ENCODE results near the gene KRTAP4-7. TPM values are rescaled to one million over a fixed set of nuclear protein-coding genes. Genes with fewer than 3 reads are reported as not detected.
A peak's percentile ranks its signal among the peaks of the same experiment; 100 is the strongest.
"Not testable (repeated sequence)": the region's sequence is repeated elsewhere in the genome, so short reads cannot be mapped to it uniquely, and the experiment has no call there.

KRTAP4-7 gene
- total and polyA plus RNA-seq, 7 experiments from 2014 or later = not detected

DNA sequence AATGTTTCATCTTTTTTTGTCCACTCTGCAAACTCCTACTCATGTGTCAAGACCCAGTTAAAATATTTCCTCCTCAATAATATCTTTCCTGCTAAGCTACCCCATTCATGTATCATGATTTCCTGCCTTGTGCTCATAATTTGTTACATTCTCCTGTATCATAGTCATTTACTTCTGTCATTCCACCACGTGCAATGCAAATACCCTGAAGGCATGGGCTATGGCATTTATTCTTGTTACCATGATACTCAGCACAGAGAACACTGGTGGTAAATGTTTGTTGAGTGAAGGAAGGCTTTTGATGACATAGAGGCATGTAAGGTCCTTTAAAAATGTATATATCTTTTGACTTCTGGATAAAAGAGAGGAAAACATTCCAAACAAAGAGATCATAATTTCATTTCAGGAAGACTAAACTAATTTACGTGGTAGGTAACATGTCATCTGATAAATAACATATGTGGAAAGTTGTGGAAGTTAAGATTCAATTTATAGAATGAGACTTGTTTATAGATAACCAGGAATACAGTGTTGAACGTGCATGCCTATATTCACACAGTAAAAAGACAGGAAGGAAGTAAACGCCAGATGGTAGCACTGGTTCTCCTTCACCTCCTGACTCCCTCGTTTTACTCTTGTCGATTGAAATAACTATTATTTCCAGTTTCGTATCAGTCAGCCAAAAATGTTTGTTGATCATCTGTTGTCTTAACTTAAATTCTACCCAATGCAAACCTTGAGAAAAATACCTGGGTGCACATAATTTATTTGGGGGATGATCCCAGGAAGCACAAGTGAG is 15.9 kb downstream of the KRTAP4-7 start:
- peaks cover 0 to 31% (median 15%) of the 10 kb centered on the region in 7 donors for H3K4me1 Mint-ChIP-seq
- H3K27ac ChIP-seq (ENCODE audit: low read depth, low read length); POLR2A ChIA-PET; H3K9me3 ChIP-seq (ENCODE audit: control insufficient read depth in 2 of 3, low read length in 3 of 3); H3K4me1 ChIP-seq (ENCODE audit: control insufficient read depth in 2 of 2, insufficient read depth in 2 of 2, low read length in 2 of 2); H3K36me3 Mint-ChIP-seq; H3K4me3 ChIP-seq (ENCODE audit: low read length); H3K9me3 Mint-ChIP-seq; H3K36me3 ChIP-seq (ENCODE audit: control insufficient read depth in 2 of 3, insufficient read depth in 3 of 3, low read length in 3 of 3); CTCF ChIA-PET; H3K27me3 ChIP-seq (ENCODE audit: control insufficient read depth in 2 of 2, insufficient read depth in 2 of 2, low read length in 2 of 2): not testable (repeated sequence)
- DNase-seq (peak in 1 of 9 donors; percentile 7), ATAC-seq (peak; percentile 44)
- H3K27ac Mint-ChIP-seq = peak overlapping the region in 2 of 9 donors; percentile 23 to 70
- peaks cover 9 to 15% (median 11%) of the 10 kb centered on the region in 5 donors for H3K27me3 Mint-ChIP-seq
- peak overlapping the region in 5 of 10 donors; percentile 2 to 56 (median 39) for H3K4me3 Mint-ChIP-seq
- intact Hi-C loops (cut with micrococcal nuclease) = loop anchor here in 1 of 2 donors (1.0 kb wide), 2 partner anchors 222 to 449 kb away; no protein-coding TSS in a partner anchor

DNA sequence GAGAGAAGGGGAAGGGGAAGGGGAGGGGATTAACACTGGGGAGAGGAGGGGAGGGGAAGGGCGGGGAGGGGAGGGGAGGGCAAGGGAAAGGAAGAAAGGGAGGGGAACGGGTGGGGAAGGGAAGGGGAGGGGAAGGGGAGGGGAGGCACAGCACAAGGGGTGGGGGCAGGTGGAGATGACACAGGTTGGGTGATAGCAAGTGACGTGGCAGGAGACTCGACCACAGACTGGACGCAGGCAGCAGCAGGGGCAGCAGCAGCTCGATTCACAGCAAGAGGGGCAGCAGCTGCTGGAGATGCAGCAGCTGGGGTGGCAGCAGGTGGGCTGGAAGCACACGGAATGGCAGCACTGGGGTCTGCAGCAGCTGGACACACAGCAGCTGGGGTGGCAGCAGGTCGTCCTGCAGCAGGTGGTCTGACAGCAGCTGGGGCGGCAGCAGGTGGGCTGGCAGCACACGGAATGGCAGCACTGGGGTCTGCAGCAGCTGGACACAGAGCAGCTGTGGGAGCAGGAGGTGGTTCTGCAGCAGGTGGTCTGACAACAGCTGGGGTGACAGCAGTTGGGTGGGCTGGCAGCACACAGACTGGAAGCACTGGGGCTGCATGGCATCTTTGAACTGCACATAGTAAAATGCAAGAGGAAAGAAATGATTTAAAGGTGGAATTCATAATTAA is 17.8 kb downstream of the KRTAP4-7 start, which contains the start of gene KRTAP4-16:
Gene KRTAP4-16 (minus strand): TSS at position 624 of the 674 bp plus-strand sequence. CDS start 0 bp downstream, at position 624.
- Mint-ChIP-seq H3K4me3 (no peak within 1 kb of the TSS), H3K36me3 (peaks cover 0 to 5% (median 0%) of the 10 kb centered on the region in 5 donors), H3K4me1 (peaks cover 0 to 31% (median 15%) of the 10 kb centered on the region in 7 donors), H3K27me3 (peaks cover 5 to 17% (median 12%) of the 10 kb centered on the region in 5 donors), H3K27ac (peak within 1 kb of the TSS in 2 of 9 donors; percentile 7 to 81), H3K9me3 (peaks cover 0 to 3% (median 0%) of the 10 kb centered on the region in 11 donors)
- no peaks in the 10 kb centered on the region for H3K27me3 ChIP-seq (ENCODE audit: control insufficient read depth in 2 of 2, insufficient read depth in 2 of 2, low read length in 2 of 2)
- CTCF ChIA-PET = no interaction called here
- no peaks in the 10 kb centered on the region for H3K9me3 ChIP-seq (ENCODE audit: control insufficient read depth in 2 of 3, low read length in 3 of 3)
- POLR2A ChIA-PET = interaction anchor here (0.6 kb wide), 1 partner anchor 1232 kb away, joined by 3 read pairs; no protein-coding TSS in a partner anchor
- ATAC-seq (no peak), DNase-seq (no peak)
- H3K4me1 ChIP-seq (ENCODE audit: control insufficient read depth in 2 of 2, insufficient read depth in 2 of 2, low read length in 2 of 2) = no peaks in the 10 kb centered on the region
- H3K36me3 ChIP-seq (ENCODE audit: control insufficient read depth in 2 of 3, insufficient read depth in 3 of 3, low read length in 3 of 3) = no peaks in the 10 kb centered on the region
- no peak within 1 kb of the TSS for H3K27ac ChIP-seq (ENCODE audit: low read depth, low read length)
- intact Hi-C loops (cut with micrococcal nuclease) = no loop called here
- H3K4me3 ChIP-seq (ENCODE audit: low read length) = no peak within 1 kb of the TSS

DNA sequence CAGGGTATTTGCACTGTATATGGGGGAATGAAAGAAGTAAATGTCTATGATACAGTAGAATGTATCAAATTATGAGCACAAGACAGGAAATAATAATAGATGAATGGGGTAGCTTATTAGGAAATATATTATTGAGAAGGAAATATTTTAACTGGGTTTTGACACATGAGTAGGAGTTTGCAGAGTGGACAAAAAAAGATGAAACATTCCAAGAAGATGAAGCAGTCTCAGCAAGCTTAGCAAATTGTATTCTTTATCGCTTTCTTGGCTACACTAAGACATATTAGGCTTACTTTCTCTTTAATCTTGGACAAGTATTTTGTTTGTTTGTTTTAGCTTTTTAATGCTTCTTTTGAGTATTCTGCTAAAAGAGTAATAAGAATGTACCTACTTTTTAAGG is 19.9 kb downstream of the KRTAP4-7 start:
- peaks cover 0 to 46% (median 23%) of the 10 kb centered on the region in 7 donors for H3K4me1 Mint-ChIP-seq
- H3K27me3 Mint-ChIP-seq = peaks cover 0 to 12% (median 6%) of the 10 kb centered on the region in 5 donors
- ATAC-seq (no peak), DNase-seq (no peak)
- H3K27ac Mint-ChIP-seq = no peak overlapping the region
- no peak overlapping the region for H3K27ac ChIP-seq (ENCODE audit: low read depth, low read length)
- peaks cover 0 to 4% (median 0%) of the 10 kb centered on the region in 11 donors for H3K9me3 Mint-ChIP-seq
- POLR2A ChIA-PET = no interaction called here
- intact Hi-C loops (cut with micrococcal nuclease) = no loop called here
- H3K4me3 Mint-ChIP-seq = no peak overlapping the region
- no peaks in the 10 kb centered on the region for H3K36me3 ChIP-seq (ENCODE audit: control insufficient read depth in 2 of 3, insufficient read depth in 3 of 3, low read length in 3 of 3)
- H3K27me3 ChIP-seq (ENCODE audit: control insufficient read depth in 2 of 2, insufficient read depth in 2 of 2, low read length in 2 of 2) = no peaks in the 10 kb centered on the region
- H3K4me1 ChIP-seq (ENCODE audit: control insufficient read depth in 2 of 2, insufficient read depth in 2 of 2, low read length in 2 of 2) = peaks cover 0 to 7% of the 10 kb centered on the region in 2 donors
- no peak overlapping the region for H3K4me3 ChIP-seq (ENCODE audit: low read length)
- H3K9me3 ChIP-seq (ENCODE audit: control insufficient read depth in 2 of 3, low read length in 3 of 3) = no peaks in the 10 kb centered on the region
- peaks cover 0 to 4% (median 0%) of the 10 kb centered on the region in 5 donors for H3K36me3 Mint-ChIP-seq
- CTCF ChIA-PET = no interaction called here

GRCh38 chr17:41104386-41105038 is 20.6 kb downstream of the KRTAP4-7 start:
- POLR2A ChIA-PET, H3K36me3 Mint-ChIP-seq: not testable (repeated sequence)

GRCh38 chr17:41105347-41105746 is 21.4 kb downstream of the KRTAP4-7 start, which contains the start of gene KRTAP4-9:
Gene KRTAP4-9 (plus strand): TSS chr17:41105389. CDS start chr17:41105389, 0 bp downstream.
- H3K9me3 ChIP-seq (ENCODE audit: control insufficient read depth in 2 of 3, low read length in 3 of 3); H3K9me3 Mint-ChIP-seq; intact Hi-C loops (cut with micrococcal nuclease); H3K27me3 ChIP-seq (ENCODE audit: control insufficient read depth in 2 of 2, insufficient read depth in 2 of 2, low read length in 2 of 2); H3K4me3 ChIP-seq (ENCODE audit: low read length); H3K4me1 ChIP-seq (ENCODE audit: control insufficient read depth in 2 of 2, insufficient read depth in 2 of 2, low read length in 2 of 2); CTCF ChIA-PET; DNase-seq; H3K4me3 Mint-ChIP-seq; H3K27ac ChIP-seq (ENCODE audit: low read depth, low read length); H3K36me3 ChIP-seq (ENCODE audit: control insufficient read depth in 2 of 3, insufficient read depth in 3 of 3, low read length in 3 of 3); POLR2A ChIA-PET; ATAC-seq; H3K36me3 Mint-ChIP-seq: not testable (repeated sequence)
- Mint-ChIP-seq H3K27ac (peak within 1 kb of the TSS in 1 of 9 donors; percentile 49), H3K4me1 (peaks cover 0 to 43% (median 16%) of the 10 kb centered on the region in 7 donors), H3K27me3 (peaks cover 0 to 12% (median 6%) of the 10 kb centered on the region in 5 donors)

More at GRCh38 chr17:41104386-41105038, 20.6 kb downstream of the KRTAP4-7 start:
- H3K4me3 Mint-ChIP-seq; ATAC-seq; H3K4me1 ChIP-seq (ENCODE audit: control insufficient read depth in 2 of 2, insufficient read depth in 2 of 2, low read length in 2 of 2); H3K27ac ChIP-seq (ENCODE audit: low read depth, low read length); H3K27ac Mint-ChIP-seq; CTCF ChIA-PET; H3K27me3 ChIP-seq (ENCODE audit: control insufficient read depth in 2 of 2, insufficient read depth in 2 of 2, low read length in 2 of 2); H3K36me3 ChIP-seq (ENCODE audit: control insufficient read depth in 2 of 3, insufficient read depth in 3 of 3, low read length in 3 of 3); DNase-seq; H3K9me3 ChIP-seq (ENCODE audit: control insufficient read depth in 2 of 3, low read length in 3 of 3); H3K9me3 Mint-ChIP-seq; H3K4me3 ChIP-seq (ENCODE audit: low read length); intact Hi-C loops (cut with micrococcal nuclease): not testable (repeated sequence)
- Mint-ChIP-seq H3K4me1 (peaks cover 0 to 47% (median 24%) of the 10 kb centered on the region in 7 donors), H3K27me3 (peaks cover 0 to 13% (median 6%) of the 10 kb centered on the region in 5 donors)

GRCh38 chr17:41107941-41108450 is 24.0 kb downstream of the KRTAP4-7 start:
- Mint-ChIP-seq H3K27me3 (peaks cover 0 to 12% (median 6%) of the 10 kb centered on the region in 5 donors), H3K27ac (peak overlapping the region in 1 of 9 donors; percentile 26), H3K4me3 (peak overlapping the region in 1 of 10 donors; percentile 16), H3K36me3 (peaks cover 0 to 9% (median 5%) of the 10 kb centered on the region in 5 donors), H3K9me3 (peaks cover 0 to 16% (median 3%) of the 10 kb centered on the region in 11 donors), H3K4me1 (peaks cover 0 to 25% (median 12%) of the 10 kb centered on the region in 7 donors)
- Histone ChIP-seq H3K9me3 (ENCODE audit: control insufficient read depth in 2 of 3, low read length in 3 of 3) (no peaks in the 10 kb centered on the region), H3K4me1 (ENCODE audit: control insufficient read depth in 2 of 2, insufficient read depth in 2 of 2, low read length in 2 of 2) (peaks cover 0 to 7% of the 10 kb centered on the region in 2 donors), H3K27me3 (ENCODE audit: control insufficient read depth in 2 of 2, insufficient read depth in 2 of 2, low read length in 2 of 2) (no peaks in the 10 kb centered on the region), H3K27ac (ENCODE audit: low read depth, low read length) (no peak overlapping the region), H3K4me3 (ENCODE audit: low read length) (no peak overlapping the region), H3K36me3 (ENCODE audit: control insufficient read depth in 2 of 3, insufficient read depth in 3 of 3, low read length in 3 of 3) (no peaks in the 10 kb centered on the region)
- DNase-seq (no peak), ATAC-seq (no peak)
- intact Hi-C loops (cut with micrococcal nuclease) = loop anchor here in 1 of 2 donors (1.0 kb wide), 1 partner anchor 21 kb away; no protein-coding TSS in a partner anchor
- ChIA-PET POLR2A (interaction anchor here (0.7 kb wide), 1 partner anchor 43 kb away, joined by 4 read pairs; no protein-coding TSS in a partner anchor), CTCF (interaction anchor here (0.9 kb wide), 1 partner anchor 214 kb away, joined by 3 read pairs; no protein-coding TSS in a partner anchor)
